Endothelial cell of umbilical vein (primary cell): ENCODE results near the gene PSORS1C1.

Experiments used
- CTCF ChIP-seq, 2 donors: IDR thresholded peaks; 1 replicate in 1 of 2; 2 replicates in 1 of 2; pipeline ENCODE4 v1.5.1; 2011; ENCODE audit warnings: low read length in 2 of 2, mild to moderate bottlenecking in 2 of 2, moderate library complexity in 2 of 2, control low read depth in 1 of 2, inconsistent platforms in 1 of 2, low read depth in 1 of 2; ENCODE audit not compliant: insufficient read depth in 1 of 2; ENCODE audit errors: extremely low read depth in 1 of 2
- EZH2 ChIP-seq: IDR thresholded peaks from 2 replicates; pipeline ENCODE4 v1.6.1; 2012; ENCODE audit warnings: borderline replicate concordance, low read depth, mild to moderate bottlenecking, moderate library complexity, low read length, inconsistent platforms; ENCODE audit not compliant: severe bottlenecking
- JUN ChIP-seq: IDR thresholded peaks from 2 replicates; pipeline ENCODE4 v1.6.1; 2011; ENCODE audit warnings: borderline replicate concordance, low read depth; ENCODE audit not compliant: insufficient read length, insufficient read depth
- MYC ChIP-seq: IDR thresholded peaks from one replicate; pipeline ENCODE4 v1.6.1; 2011; ENCODE audit warnings: mild to moderate bottlenecking, low read depth, low read length
- POLR2A ChIP-seq: IDR thresholded peaks from 2 replicates; pipeline ENCODE4 v1.6.1; 2012; ENCODE audit warnings: low read depth, mild to moderate bottlenecking, control low read depth, low read length

GRCh38 chr6:31114541-31114878, at the start of gene PSORS1C1:
- TF ChIP-seq CTCF (IDR thresholded peaks at IDR 0.05; ENCODE audit: extremely low read depth in 1 of 2, insufficient read depth in 1 of 2, low read depth in 1 of 2, low read length in 2 of 2) (no peak), MYC (no peak), EZH2 (no peak), JUN (peak; percentile 37), POLR2A (no peak)
